CD4-positive, alpha-beta T cell treated with Interleukin-4 for 4 hours (primary cell): ENCODE results near the gene DDX20.

Experiments
- DNase-seq: peaks from one replicate; pipeline ENCODE4 v3.0.0-alpha.2; 2020

Gene DDX20

GRCh38 chr1:111755331-111756123 lies at the start of gene DDX20:
TSS of gene DDX20 (plus strand) at chr1:111755901. CDS start at chr1:111755925, 24 bp downstream.
- DNase-seq, result peak; percentile 90

GRCh38 chr1:111706921-111707320 lies 48.8 kb upstream of the DDX20 start:
- DNase-seq, result no peak

GRCh38 chr1:111707906-111708305 lies 47.8 kb upstream of the DDX20 start:
- no peak for DNase-seq

GRCh38 chr1:111709986-111710385 lies 45.7 kb upstream of the DDX20 start:
- DNase-seq, result no peak

- DNase-seq, result no peak
Observed at GRCh38 chr1:111716333-111716732, 39.4 kb upstream of the DDX20 start.

GRCh38 chr1:111717450-111717849 lies 38.3 kb upstream of the DDX20 start:
- no peak for DNase-seq

GRCh38 chr1:111719135-111719534 lies 36.6 kb upstream of the DDX20 start:
- no peak for DNase-seq

- no peak for DNase-seq
Observed at GRCh38 chr1:111719674-111720132, 36.0 kb upstream of the DDX20 start.

- DNase-seq, result no peak
Observed at GRCh38 chr1:111720274-111720976, 35.3 kb upstream of the DDX20 start.

- DNase-seq, result no peak
Observed at GRCh38 chr1:111720977-111721786, 34.5 kb upstream of the DDX20 start.

- peak; percentile 29 for DNase-seq
Observed at GRCh38 chr1:111723091-111723806, 32.5 kb upstream of the DDX20 start.

GRCh38 chr1:111723871-111724270 lies 31.8 kb upstream of the DDX20 start:
- DNase-seq, result no peak

GRCh38 chr1:111725192-111725591 lies 30.5 kb upstream of the DDX20 start:
- DNase-seq, result no peak

GRCh38 chr1:111727056-111727455 lies 28.6 kb upstream of the DDX20 start:
- DNase-seq, result no peak

GRCh38 chr1:111729271-111729921 lies 26.3 kb upstream of the DDX20 start:
- no peak for DNase-seq

GRCh38 chr1:111729946-111730681 lies 25.6 kb upstream of the DDX20 start:
- DNase-seq, result no peak

- DNase-seq, result no peak
Observed at GRCh38 chr1:111730706-111731105, 25.0 kb upstream of the DDX20 start.

GRCh38 chr1:111731956-111732355 lies 23.7 kb upstream of the DDX20 start:
- DNase-seq, result no peak

- DNase-seq, result no peak
Observed at GRCh38 chr1:111732718-111733117, 23.0 kb upstream of the DDX20 start.

- DNase-seq, result peak; percentile 24
Observed at GRCh38 chr1:111733183-111733991, 22.3 kb upstream of the DDX20 start.

GRCh38 chr1:111733992-111734341 lies 21.7 kb upstream of the DDX20 start:
- no peak for DNase-seq
